Astrocyte (in vitro differentiated cells and primary cell): Measurements from ENCODE around the gene LSM12. TPM values are rescaled to one million over a fixed set of nuclear protein-coding genes. Genes with fewer than 3 reads are reported as not detected.

Experiments used
- DNase-seq: peaks from one replicate; pipeline ENCODE4 v3.0.0-alpha.2; 2010; ENCODE audit warnings: low read depth
- FAIRE-seq: peaks from 2 replicates; lab custom pipeline; 2011; peaks lifted over from hg19 to GRCh38; lab: Jason Lieb, UNC
- H2AFZ ChIP-seq: 2 replicates; pipeline ENCODE4 v1.6.0; 2012; ENCODE audit warnings: low read depth, low read length, inconsistent platforms
- H3K27ac ChIP-seq: 2 replicates; pipeline ENCODE4 v1.5.1; 2011; ENCODE audit warnings: low read depth, low read length, inconsistent platforms
- H3K27me3 ChIP-seq: 2 replicates; pipeline ENCODE4 v1.6.0; 2011; ENCODE audit warnings: low read length, inconsistent platforms; ENCODE audit not compliant: insufficient read depth
- H3K36me3 ChIP-seq: 2 replicates; pipeline ENCODE4 v1.5.1; 2011; ENCODE audit warnings: low read length, inconsistent platforms; ENCODE audit not compliant: insufficient read depth
- H3K4me1 ChIP-seq: 2 replicates; pipeline ENCODE4 v1.5.1; 2011; ENCODE audit warnings: low read length, inconsistent platforms; ENCODE audit not compliant: insufficient read depth
- H3K4me2 ChIP-seq: 2 replicates; pipeline ENCODE4 v1.6.0; 2012; ENCODE audit warnings: low read length, inconsistent platforms
- H3K4me3 ChIP-seq: 2 replicates; pipeline ENCODE4 v1.5.1; 2011; ENCODE audit warnings: low read depth, mild to moderate bottlenecking, low read length, inconsistent platforms; ENCODE audit not compliant: insufficient read depth
- H3K79me2 ChIP-seq: 2 replicates; pipeline ENCODE4 v1.6.0; 2012; ENCODE audit warnings: mild to moderate bottlenecking, low read length, inconsistent platforms; ENCODE audit not compliant: insufficient read depth
- H3K9ac ChIP-seq: 2 replicates; pipeline ENCODE4 v1.6.0; 2012; ENCODE audit warnings: mild to moderate bottlenecking, low read length, inconsistent platforms
- H3K9me3 ChIP-seq: 2 replicates; pipeline ENCODE4 v1.5.1; 2012; ENCODE audit warnings: low read depth, mild to moderate bottlenecking, low read length, inconsistent platforms; ENCODE audit not compliant: insufficient read depth
- H4K20me1 ChIP-seq: 2 replicates; pipeline ENCODE4 v1.6.0; 2012; ENCODE audit warnings: low read length, inconsistent platforms; ENCODE audit not compliant: insufficient read depth
- H3K27ac Mint-ChIP-seq: one replicate; pipeline ENCODE4 v1.8.0; 2021; ENCODE audit warnings: mild to moderate bottlenecking, mixed read lengths; ENCODE audit not compliant: unreplicated experiment
- H3K27me3 Mint-ChIP-seq: one replicate; pipeline ENCODE4 v1.8.0; 2021; ENCODE audit warnings: low read depth, mixed read lengths; ENCODE audit not compliant: unreplicated experiment
- H3K36me3 Mint-ChIP-seq: one replicate; pipeline ENCODE4 v1.8.0; 2021; ENCODE audit warnings: low read depth, mixed read lengths; ENCODE audit not compliant: unreplicated experiment
- H3K4me1 Mint-ChIP-seq: one replicate; pipeline ENCODE4 v1.8.0; 2021; ENCODE audit warnings: low read depth, mixed read lengths; ENCODE audit not compliant: unreplicated experiment
- H3K4me3 Mint-ChIP-seq: one replicate; pipeline ENCODE4 v1.8.0; 2021; ENCODE audit warnings: mild to moderate bottlenecking, moderate library complexity, mixed read lengths; ENCODE audit not compliant: unreplicated experiment
- H3K9me3 Mint-ChIP-seq: one replicate; pipeline ENCODE4 v1.8.0; 2021; ENCODE audit warnings: mild to moderate bottlenecking, mixed read lengths; ENCODE audit not compliant: unreplicated experiment
- CTCF ChIP-seq: IDR thresholded peaks from 2 replicates; pipeline ENCODE4 v1.5.1; 2011; ENCODE audit warnings: low read depth, mild to moderate bottlenecking, inconsistent platforms, low read length, moderate library complexity; ENCODE audit not compliant: insufficient read depth
- EZH2 ChIP-seq: IDR thresholded peaks from 2 replicates; pipeline ENCODE4 v1.6.1; 2012; ENCODE audit warnings: mild to moderate bottlenecking, low read length, inconsistent platforms; ENCODE audit not compliant: insufficient read depth
- total RNA-seq: library from RNA; stranded (reverse); gene quantifications from 2 replicates; pipeline ENCODE4 v1.2.1, GENCODE V29; 2021

LSM12 gene
- total RNA-seq, 1 donor from 2014 or later: 90.5 TPM

- Mint-ChIP-seq H3K27me3 (no peaks in the 10 kb centered on the region), H3K9me3 (no peaks in the 10 kb centered on the region), H3K36me3 (peaks cover 22% of the 10 kb centered on the region), H3K4me1 (peaks cover 2% of the 10 kb centered on the region), H3K27ac (no peak overlapping the region), H3K4me3 (no peak overlapping the region)
- Histone ChIP-seq H3K4me1 (no peaks in the 10 kb centered on the region), H4K20me1 (peaks cover 50% of the 10 kb centered on the region), H3K36me3 (peaks cover 39% of the 10 kb centered on the region), H3K9me3 (no peaks in the 10 kb centered on the region), H3K27ac (no peak overlapping the region), H3K9ac (no peak overlapping the region), H2AFZ (no peak overlapping the region), H3K4me2 (no peak overlapping the region), H3K4me3 (no peak overlapping the region), H3K27me3 (no peaks in the 10 kb centered on the region), H3K79me2 (peaks cover 14% of the 10 kb centered on the region)
- DNase-seq (no peak), FAIRE-seq (no peak)
- TF ChIP-seq CTCF (no peak), EZH2 (no peak)
Observed at GRCh38 chr17:44033861-44034408, 32.5 kb downstream of the LSM12 start.

- Histone ChIP-seq H3K36me3 (peaks cover 35% of the 10 kb centered on the region), H4K20me1 (peaks cover 31% of the 10 kb centered on the region), H3K27ac (no peak overlapping the region), H3K79me2 (no peaks in the 10 kb centered on the region), H2AFZ (no peak overlapping the region), H3K4me2 (no peak overlapping the region), H3K9ac (no peak overlapping the region), H3K27me3 (no peaks in the 10 kb centered on the region), H3K9me3 (no peaks in the 10 kb centered on the region), H3K4me1 (no peaks in the 10 kb centered on the region), H3K4me3 (no peak overlapping the region)
- Mint-ChIP-seq H3K36me3 (peaks cover 16% of the 10 kb centered on the region), H3K4me3 (no peak overlapping the region), H3K27ac (no peak overlapping the region), H3K27me3 (no peaks in the 10 kb centered on the region), H3K9me3 (no peaks in the 10 kb centered on the region), H3K4me1 (no peaks in the 10 kb centered on the region)
- TF ChIP-seq EZH2 (no peak), CTCF (no peak)
- FAIRE-seq (no peak), DNase-seq (no peak)
Observed at GRCh38 chr17:44030482-44030881, 36.0 kb downstream of the LSM12 start.

GRCh38 chr17:44029736-44030135 is 36.7 kb downstream of the LSM12 start:
- H3K36me3 Mint-ChIP-seq: peaks cover 16% of the 10 kb centered on the region
- Histone ChIP-seq H3K4me3 (no peak overlapping the region), H3K36me3 (peaks cover 35% of the 10 kb centered on the region), H3K9ac (no peak overlapping the region), H2AFZ (no peak overlapping the region), H3K27ac (no peak overlapping the region), H3K4me1 (no peaks in the 10 kb centered on the region), H3K9me3 (no peaks in the 10 kb centered on the region), H3K4me2 (no peak overlapping the region), H3K27me3 (no peaks in the 10 kb centered on the region), H4K20me1 (peaks cover 35% of the 10 kb centered on the region), H3K79me2 (no peaks in the 10 kb centered on the region)
- no peaks in the 10 kb centered on the region for H3K9me3 Mint-ChIP-seq
- no peaks in the 10 kb centered on the region for H3K4me1 Mint-ChIP-seq
- H3K27me3 Mint-ChIP-seq: no peaks in the 10 kb centered on the region
- no peak for TF ChIP-seq CTCF
- TF ChIP-seq EZH2: no peak
- no peak for DNase-seq
- H3K27ac Mint-ChIP-seq: no peak overlapping the region
- H3K4me3 Mint-ChIP-seq: no peak overlapping the region
- FAIRE-seq: no peak
